ENCODE results near the gene BUB1B.

DNA sequence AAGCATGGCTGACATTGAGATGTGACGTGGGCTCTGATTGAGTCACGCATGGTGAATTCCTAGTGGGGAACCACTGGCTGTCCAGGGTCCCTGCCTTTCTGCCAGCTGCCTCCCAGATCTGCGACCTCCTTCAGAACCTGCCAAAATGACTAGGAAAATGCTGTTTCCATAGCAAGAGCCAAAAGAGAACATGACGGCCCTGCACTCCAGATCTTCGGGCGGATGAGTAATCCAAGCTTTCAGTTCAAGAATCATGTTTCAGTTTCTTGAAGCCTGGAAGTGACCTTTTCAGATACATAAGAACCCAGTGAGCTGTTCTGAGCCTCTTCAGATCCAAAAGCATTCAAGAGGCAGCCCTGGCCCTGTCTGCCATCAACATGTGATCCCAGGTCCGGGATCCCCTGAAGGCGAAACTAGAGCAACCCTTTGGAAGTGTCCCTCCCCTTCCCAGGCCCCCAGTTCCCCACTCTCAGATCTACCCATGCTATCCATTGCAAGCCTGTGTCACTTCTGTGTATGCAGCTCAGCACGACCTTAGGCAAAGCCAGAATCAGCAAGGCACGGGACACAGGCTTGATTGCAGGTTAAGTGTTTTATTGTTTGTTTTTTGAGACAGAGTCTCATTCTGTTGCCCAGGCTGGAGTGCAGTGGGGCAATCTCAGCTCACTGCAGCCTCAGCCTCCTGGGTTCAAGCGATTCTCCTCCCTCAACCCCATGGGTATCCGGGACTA is 102.3 kb downstream of the BUB1B start:
- TF ChIP-seq, protein P1, sequence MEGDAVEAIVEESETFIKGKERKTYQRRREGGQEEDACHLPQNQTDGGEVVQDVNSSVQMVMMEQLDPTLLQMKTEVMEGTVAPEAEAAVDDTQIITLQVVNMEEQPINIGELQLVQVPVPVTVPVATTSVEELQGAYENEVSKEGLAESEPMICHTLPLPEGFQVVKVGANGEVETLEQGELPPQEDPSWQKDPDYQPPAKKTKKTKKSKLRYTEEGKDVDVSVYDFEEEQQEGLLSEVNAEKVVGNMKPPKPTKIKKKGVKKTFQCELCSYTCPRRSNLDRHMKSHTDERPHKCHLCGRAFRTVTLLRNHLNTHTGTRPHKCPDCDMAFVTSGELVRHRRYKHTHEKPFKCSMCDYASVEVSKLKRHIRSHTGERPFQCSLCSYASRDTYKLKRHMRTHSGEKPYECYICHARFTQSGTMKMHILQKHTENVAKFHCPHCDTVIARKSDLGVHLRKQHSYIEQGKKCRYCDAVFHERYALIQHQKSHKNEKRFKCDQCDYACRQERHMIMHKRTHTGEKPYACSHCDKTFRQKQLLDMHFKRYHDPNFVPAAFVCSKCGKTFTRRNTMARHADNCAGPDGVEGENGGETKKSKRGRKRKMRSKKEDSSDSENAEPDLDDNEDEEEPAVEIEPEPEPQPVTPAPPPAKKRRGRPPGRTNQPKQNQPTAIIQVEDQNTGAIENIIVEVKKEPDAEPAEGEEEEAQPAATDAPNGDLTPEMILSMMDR (optimal IDR thresholded peaks at IDR 0.05 in 1 of 3, IDR thresholded peaks at IDR 0.05 in 1 of 3, conservative IDR thresholded peaks at IDR 0.05 in 1 of 3; ENCODE audit: extremely low read depth in 1 of 3, insufficient read depth in 2 of 3, low read length in 3 of 3), result no peak
- no peak for TF ChIP-seq EZH2 (IDR thresholded peaks at IDR 0.05; ENCODE audit: low read length)

All from keratinocyte (primary cell).